B cell (primary cell): ENCODE measurements around the gene FXYD7. TPM values are rescaled to one million over a fixed set of nuclear protein-coding genes. Genes with fewer than 3 reads are reported as not detected.
A peak's percentile ranks its signal among the peaks of the same experiment; 100 is the strongest.

ENCODE experiments used
- ATAC-seq: fragments of 200-7000 bp; cut with Tn5 transposase; one replicate; pipeline ENCODE4 v1.10.0; 2021; ENCODE audit warnings: low read depth, mild to moderate bottlenecking, moderate number of reproducible peaks, moderate library complexity
- CTCF ChIA-PET: fragments of 350-600 bp; sonication (Branson Sonifier 250); formaldehyde crosslinking; loops from one replicate; lab custom pipeline; 2021; ENCODE audit warnings: antibody characterized with exemption, inconsistent platforms; lab: Charles Lee
- POLR2A ChIA-PET: fragments of 350-600 bp; sonication (Branson Sonifier 250); formaldehyde crosslinking; loops from one replicate; lab custom pipeline; 2021; ENCODE audit warnings: antibody characterized with exemption; lab: Charles Lee
- DNase-seq: peaks from one replicate; pipeline ENCODE4 v3.0.0; 2013
- H2AFZ ChIP-seq: 2 replicates; pipeline ENCODE4 v1.6.1; 2012; ENCODE audit warnings: mild to moderate bottlenecking, low read depth, low read length; ENCODE audit not compliant: insufficient read depth, poor library complexity, severe bottlenecking
- H3K27ac ChIP-seq, 2 donors: 1 replicate in 1 of 2; 2 replicates in 1 of 2; pipeline ENCODE4 v1.5.1; 2012 to 2013; ENCODE audit warnings: low read length in 2 of 2, mild to moderate bottlenecking in 2 of 2, moderate library complexity in 1 of 2
- H3K27me3 ChIP-seq, 4 experiments: fragments of 200-600 bp in 1 of 4; sonication (generic) in 1 of 4; replicated peaks in 1 of 4; 1 replicate in 2 of 4; 2 replicates in 2 of 4; pipeline versions ENCODE4 v1.6.1 to v1.7.0; 2013 to 2016; ENCODE audit warnings: low read length in 3 of 4, mild to moderate bottlenecking in 2 of 4, mixed read lengths in 1 of 4, moderate library complexity in 1 of 4; ENCODE audit not compliant: insufficient read depth in 4 of 4, control insufficient read depth in 3 of 4; ENCODE audit errors: control extremely low read depth in 1 of 4
- H3K36me3 ChIP-seq, 2 experiments: replicated peaks in 1 of 2; 1 replicate in 1 of 2; 2 replicates in 1 of 2; pipeline versions ENCODE4 v1.6.1 to v1.7.1; 2013; ENCODE audit warnings: low read length in 1 of 2; ENCODE audit not compliant: insufficient read depth in 2 of 2, control insufficient read depth in 1 of 2; ENCODE audit errors: control extremely low read depth in 1 of 2, extremely low read depth in 1 of 2
- H3K4me1 ChIP-seq, 2 donors: fragments of 200-600 bp in 1 of 2; sonication (generic) in 1 of 2; 1 replicate in 1 of 2; 2 replicates in 1 of 2; pipeline versions ENCODE4 v1.5.1 to v1.6.1; 2013 to 2017; ENCODE audit warnings: low read length in 2 of 2; ENCODE audit not compliant: control insufficient read depth in 2 of 2, insufficient read depth in 2 of 2
- H3K4me2 ChIP-seq: replicated peaks from 2 replicates; pipeline ENCODE3; 2012; ENCODE audit warnings: mild to moderate bottlenecking, low read depth, low read length; ENCODE audit not compliant: poor library complexity, severe bottlenecking
- H3K4me3 ChIP-seq, 5 experiments: fragments of 200-600 bp in 1 of 5; sonication (generic) in 1 of 5; 1 replicate in 3 of 5; 2 replicates in 2 of 5; pipeline versions ENCODE4 v1.5.1 to v1.7.0; 2011 to 2016; ENCODE audit warnings: low read length in 4 of 5, mild to moderate bottlenecking in 4 of 5, low read depth in 2 of 5, control low read depth in 1 of 5, moderate library complexity in 1 of 5; ENCODE audit not compliant: insufficient read depth in 1 of 5; ENCODE audit errors: control extremely low read depth in 1 of 5, extremely low read depth in 1 of 5
- H3K79me2 ChIP-seq: fragments of 200-600 bp; sonication (generic); one replicate; pipeline ENCODE4 v1.6.0; 2016; ENCODE audit warnings: low read length; ENCODE audit not compliant: control insufficient read depth, insufficient read depth
- H3K9ac ChIP-seq: fragments of 200-600 bp; sonication (generic); 2 replicates; pipeline ENCODE4 v1.6.1; 2017; ENCODE audit warnings: mild to moderate bottlenecking, low read length, moderate library complexity
- H3K9me3 ChIP-seq, 3 donors: one replicate each; pipeline versions ENCODE4 v1.6.1 to v1.7.1; 2013; ENCODE audit warnings: low read length in 2 of 3; ENCODE audit not compliant: control insufficient read depth in 2 of 3, insufficient read depth in 1 of 3; ENCODE audit errors: control extremely low read depth in 1 of 3
- H4K20me1 ChIP-seq: 2 replicates; pipeline ENCODE4 v1.6.0; 2012; ENCODE audit warnings: mild to moderate bottlenecking, low read length; ENCODE audit not compliant: insufficient read depth, control insufficient read depth, poor library complexity, severe bottlenecking
- H3K27ac Mint-ChIP-seq: one replicate; pipeline ENCODE4 v1.8.0; 2021; ENCODE audit warnings: mixed read lengths
- H3K27me3 Mint-ChIP-seq: one replicate; pipeline ENCODE4 v1.8.0; 2021; ENCODE audit warnings: mixed read lengths
- H3K4me1 Mint-ChIP-seq: one replicate; pipeline ENCODE4 v1.8.0; 2021; ENCODE audit warnings: mixed read lengths
- H3K4me3 Mint-ChIP-seq: one replicate; pipeline ENCODE4 v1.8.0; 2021; ENCODE audit warnings: mixed read lengths
- H3K9me3 Mint-ChIP-seq: one replicate; pipeline ENCODE4 v1.8.0; 2022; ENCODE audit warnings: mixed read lengths; ENCODE audit not compliant: insufficient read depth
- CTCF ChIP-seq: fragments of 200-600 bp; IDR thresholded peaks from one replicate; pipeline ENCODE4 v1.8.0; 2022; ENCODE audit warnings: antibody characterized with exemption, mild to moderate bottlenecking
- EZH2 ChIP-seq: IDR thresholded peaks from 2 replicates; pipeline ENCODE4 v1.6.1; 2012; ENCODE audit warnings: borderline replicate concordance, low read depth, mild to moderate bottlenecking, moderate library complexity, low read length; ENCODE audit not compliant: insufficient read depth, poor library complexity, severe bottlenecking
- WGBS: methylation state at CpG from one replicate; pipeline ENCODE4 v1.1.5; 2013; ENCODE audit warnings: missing lambda C conversion rate; ENCODE audit not compliant: insufficient coverage; 5-methylcytosine and 5-hydroxymethylcytosine counted together
- intact Hi-C: fragments of 100-400 bp; cut with micrococcal nuclease; formaldehyde crosslinking; loops from one replicate; pipeline ENCODE4 v1.10.0; 2022
- polyA plus RNA-seq: library from polyadenylated mRNA; depleted of rRNA; stranded (reverse); fragments of >200 nt; gene quantifications from 2 replicates; pipeline ENCODE4 v1.2.3, GENCODE V29; 2012
- total RNA-seq, 2 donors: library from RNA; stranded (reverse); fragments of 120-200 nt in 1 of 2; gene quantifications; 1 replicate in 1 of 2; 2 replicates in 1 of 2; pipeline versions ENCODE4 v1.2.3 to v1.2.4, GENCODE V29; 2013 to 2022

The FXYD7 gene
- total and polyA plus RNA-seq, 2 donors (not counting 1 experiment from before 2014, with no cell fraction given) = 3.8 to 27.4 TPM

GRCh38 chr19:35125270-35125717, 17.8 kb upstream of the FXYD7 start:
- POLR2A ChIA-PET = interaction anchor here (0.5 to 1.3 kb wide), 4 partner anchors 10 to 110 kb away, joined by 3 to 11 read pairs (median 5); no protein-coding TSS in a partner anchor

More at GRCh38 chr19:35125270-35125717, 17.8 kb upstream of the FXYD7 start:
- H3K4me1 Mint-ChIP-seq = peaks cover 15% of the 10 kb centered on the region
- intact Hi-C loops = loop anchor here (2.0 kb wide), 1 partner anchor 16 kb away; no protein-coding TSS in a partner anchor
- Histone ChIP-seq H3K4me1 (peaks cover 10 to 17% of the 10 kb centered on the region in 2 donors), H3K9ac (no peak overlapping the region), H3K9me3 (no peaks in the 10 kb centered on the region), H3K27ac (no peak overlapping the region), H3K4me2 (peak overlapping the region; percentile 76), H2AFZ (no peak overlapping the region), H3K36me3 (no peaks in the 10 kb centered on the region), H3K27me3 (no peaks in the 10 kb centered on the region), H3K4me3 (no peak overlapping the region), H4K20me1 (no peaks in the 10 kb centered on the region), H3K79me2 (no peaks in the 10 kb centered on the region)
- no peaks in the 10 kb centered on the region for H3K27me3 Mint-ChIP-seq
- H3K27ac Mint-ChIP-seq = no peak overlapping the region
- H3K9me3 Mint-ChIP-seq = no peaks in the 10 kb centered on the region
- DNase-seq (no peak), ATAC-seq (no peak)
- 90% methylated on average over 17 of the region's 19 CpGs for WGBS
- TF ChIP-seq CTCF = no peak
- TF ChIP-seq EZH2 = no peak
- CTCF ChIA-PET = interaction anchor here (1.4 to 2.7 kb wide), 6 partner anchors 10 to 58 kb away, joined by 6 to 11 read pairs (median 8); partner anchors contain the start of genes FXYD5 and LGI4
- H3K4me3 Mint-ChIP-seq = peak overlapping the region; percentile 37
